ENCODE measurements around the gene PSMB2.

PSMB2 gene

DNA sequence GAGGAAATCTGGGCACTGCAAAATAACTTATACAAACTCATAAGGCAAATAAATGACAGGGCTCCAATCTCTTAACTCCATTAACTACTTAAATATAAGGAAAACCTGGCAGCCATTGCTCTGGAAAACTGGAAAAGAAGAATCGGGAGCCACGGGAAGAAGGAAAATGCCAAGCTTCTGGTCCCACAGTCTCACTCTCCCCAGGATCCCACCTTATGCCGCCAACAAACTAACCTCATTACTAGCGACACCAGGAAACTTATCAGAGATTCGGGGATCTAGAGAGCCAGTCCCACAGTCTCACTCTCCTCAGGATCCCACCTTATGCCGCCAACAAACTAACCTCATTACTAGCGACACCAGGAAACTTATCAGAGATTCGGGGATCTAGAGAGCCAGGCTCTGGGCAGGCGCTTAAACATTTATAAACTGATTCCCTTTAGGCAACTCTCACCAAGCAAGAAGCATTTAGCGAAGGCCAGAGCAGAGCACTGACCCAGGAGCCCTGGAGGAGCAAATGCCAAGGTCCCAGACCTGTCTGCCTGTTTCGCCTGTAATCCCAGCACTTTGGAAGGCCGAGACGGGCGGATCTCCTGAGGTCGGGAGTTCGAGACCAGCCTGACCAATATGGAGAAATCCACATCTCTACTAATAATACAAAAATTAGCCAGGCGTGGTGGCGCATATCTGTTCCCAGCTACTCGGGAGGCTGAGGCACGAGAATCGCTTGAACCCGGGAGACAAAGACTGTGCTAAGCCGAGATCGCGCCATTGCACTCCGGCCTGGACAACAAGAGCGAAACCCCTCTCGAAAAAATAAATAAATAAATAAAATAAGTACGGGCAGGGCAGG is 720 bp downstream of the PSMB2 start:
- no peak for DNase-seq

DNA sequence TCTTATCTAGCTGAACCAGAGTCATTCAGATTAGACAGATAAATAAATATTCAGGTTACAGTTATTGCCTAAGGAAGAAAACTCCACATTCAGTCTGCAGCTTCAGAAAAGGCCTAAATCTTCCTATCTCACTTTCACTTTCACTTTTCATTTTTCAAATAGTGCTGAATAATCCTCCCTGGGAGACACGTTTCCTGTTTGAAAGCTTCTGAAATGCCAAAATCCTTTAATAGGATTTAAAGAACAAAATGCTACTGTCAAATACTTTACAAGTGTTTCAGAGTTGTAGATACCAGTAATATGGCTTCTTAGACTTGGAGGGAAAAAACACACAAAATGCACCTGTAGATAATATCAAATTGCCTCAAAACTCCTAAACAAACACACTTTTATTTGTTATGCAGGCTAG is 3.9 kb downstream of the PSMB2 start:
- DNase-seq = no peak

DNA sequence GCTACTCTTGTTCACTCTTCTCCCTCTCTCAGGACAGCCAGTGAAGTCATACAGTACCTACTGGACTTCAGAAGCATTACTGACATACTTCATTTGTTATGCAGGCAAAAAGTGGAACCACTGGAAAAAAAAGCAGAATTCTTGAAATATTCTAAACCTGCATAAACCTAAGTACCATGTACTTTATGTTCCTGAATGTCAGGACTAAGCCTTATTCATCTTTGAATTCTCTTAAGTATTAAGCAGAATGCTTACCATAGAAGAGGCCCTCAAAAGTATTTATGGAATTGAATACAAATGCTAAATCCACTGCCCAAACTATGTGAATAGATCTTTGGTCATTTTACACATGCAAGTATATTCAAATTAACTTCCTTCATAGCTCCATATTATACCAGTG is 7.8 kb downstream of the PSMB2 start:
- DNase-seq = no peak

DNA sequence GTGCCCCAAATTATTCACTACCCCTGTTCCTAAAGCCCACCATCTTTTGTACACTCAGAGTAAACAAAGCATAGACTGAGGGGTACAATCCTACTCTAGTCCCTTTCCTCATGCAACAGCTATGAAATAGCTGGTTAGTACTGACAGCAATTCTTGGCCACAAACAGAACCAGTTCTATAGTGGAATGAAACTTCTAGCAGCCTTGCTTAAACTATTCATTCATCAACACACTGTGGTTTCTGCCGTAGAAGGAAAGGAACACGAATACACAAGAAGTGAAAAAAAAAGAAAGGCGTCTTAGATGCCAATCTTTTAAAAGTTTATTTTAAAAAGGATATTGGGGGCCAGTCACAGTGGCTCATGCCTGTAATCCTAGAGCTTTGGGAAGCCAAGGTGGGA is 9.9 kb downstream of the PSMB2 start:
- no peak for DNase-seq

DNA sequence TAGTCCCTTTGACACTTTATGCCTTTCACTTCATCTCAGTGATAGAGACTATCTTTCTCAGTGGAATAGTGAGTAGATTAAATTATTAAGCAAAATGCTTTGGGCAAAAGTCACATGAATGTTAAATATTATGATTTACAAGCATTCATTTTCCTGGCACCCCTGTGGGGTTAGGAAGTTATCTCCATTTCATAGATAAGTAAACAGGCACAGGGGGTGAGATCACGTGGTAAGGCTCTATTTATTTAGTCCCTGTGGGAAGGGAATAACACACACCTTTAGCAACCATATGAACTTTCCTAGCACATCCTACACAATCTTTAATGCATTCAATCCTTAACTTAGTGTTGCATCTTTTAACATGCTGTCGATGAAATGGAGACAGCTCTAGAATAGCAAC is 12.3 kb downstream of the PSMB2 start:
- no peak for DNase-seq

DNA sequence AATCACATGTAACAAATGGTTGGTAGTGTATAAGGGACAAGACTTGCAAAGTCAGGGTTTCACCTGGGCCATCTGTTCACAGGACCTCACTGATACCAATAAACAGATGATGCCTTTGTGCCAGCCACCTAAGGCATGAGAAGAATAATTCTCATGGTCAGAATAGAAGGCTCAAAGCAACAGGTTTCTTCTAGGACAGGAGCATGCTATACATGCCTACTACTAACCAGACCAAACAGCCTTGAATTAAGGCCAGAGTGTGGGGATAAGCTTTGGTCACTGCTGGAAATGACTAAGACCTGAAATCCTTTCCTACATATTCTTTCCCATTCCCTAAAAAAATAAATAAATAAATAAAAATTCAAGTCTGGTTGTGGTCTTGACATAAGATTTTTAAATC is 17.5 kb downstream of the PSMB2 start:
- DNase-seq = no peak

DNA sequence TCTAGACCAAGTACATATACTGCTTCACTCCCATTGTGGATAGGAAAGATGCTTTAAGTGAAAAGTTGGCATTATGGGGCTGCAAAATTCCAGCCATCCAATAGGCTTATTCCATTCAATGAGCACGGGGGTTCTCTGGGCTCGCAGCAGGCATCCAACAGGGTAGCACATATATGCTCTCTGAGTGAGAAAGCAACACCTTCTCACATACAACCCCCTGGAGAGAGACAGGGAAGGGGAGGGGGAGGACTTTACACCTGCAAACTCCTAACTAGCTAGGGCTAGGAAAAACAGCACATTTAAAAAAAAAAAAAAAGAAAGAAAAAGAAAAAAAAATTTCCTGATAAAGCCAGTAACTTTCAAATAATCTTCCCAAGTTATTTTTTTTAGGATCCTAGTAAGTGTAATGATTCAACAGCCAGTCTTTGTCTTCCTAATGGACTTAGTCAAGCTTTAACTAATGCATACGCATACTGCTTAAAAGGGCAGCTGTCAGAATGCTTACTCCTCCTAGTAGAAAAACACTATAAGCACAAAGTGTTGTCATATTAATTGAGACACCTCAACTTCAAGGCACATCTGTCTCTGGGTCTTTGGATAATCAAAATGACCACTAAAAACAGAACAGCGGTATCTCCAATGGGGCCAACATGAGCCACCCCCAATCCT is 18.7 kb downstream of the PSMB2 start:
- DNase-seq = no peak

DNA sequence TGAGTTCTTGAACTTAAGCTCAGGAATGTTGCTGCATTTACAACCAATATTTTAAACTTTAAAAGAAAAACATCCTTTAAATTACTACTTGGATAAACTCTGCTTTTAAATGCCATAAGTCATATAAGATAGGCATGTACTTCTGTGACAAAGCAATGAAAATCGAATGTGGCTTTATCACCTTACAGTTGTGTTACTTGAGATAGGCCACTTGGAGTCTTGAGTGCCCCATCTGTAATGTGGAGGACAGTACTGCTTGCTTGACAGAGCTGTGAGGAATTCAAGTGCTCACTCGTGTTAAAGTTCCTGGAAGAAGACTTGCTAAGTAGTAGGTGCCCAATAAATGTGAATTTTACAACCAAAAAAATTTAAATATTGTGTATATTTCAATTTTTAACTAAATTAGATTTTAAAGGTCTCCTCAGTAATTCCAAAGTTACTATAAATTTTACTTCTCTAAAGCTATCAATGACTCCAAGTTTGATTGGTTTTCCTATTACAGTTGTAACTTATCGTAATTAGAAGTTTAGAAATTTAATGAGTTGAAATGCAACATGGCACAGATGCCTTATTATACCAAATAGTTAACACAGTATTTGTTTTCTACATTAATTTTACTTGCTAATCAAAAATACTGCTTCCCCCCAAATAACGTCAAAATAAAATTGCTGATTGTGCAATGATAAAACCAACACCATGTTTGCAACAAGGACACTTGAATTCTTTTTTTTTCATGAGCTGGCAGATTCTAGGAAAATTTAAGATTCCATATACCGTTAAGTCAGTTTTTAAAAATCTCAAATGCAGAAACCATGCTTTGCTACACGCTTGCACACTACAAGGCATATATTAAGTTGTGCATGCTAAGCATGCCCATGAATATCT is 21.8 kb downstream of the PSMB2 start:
- DNase-seq = no peak

DNA sequence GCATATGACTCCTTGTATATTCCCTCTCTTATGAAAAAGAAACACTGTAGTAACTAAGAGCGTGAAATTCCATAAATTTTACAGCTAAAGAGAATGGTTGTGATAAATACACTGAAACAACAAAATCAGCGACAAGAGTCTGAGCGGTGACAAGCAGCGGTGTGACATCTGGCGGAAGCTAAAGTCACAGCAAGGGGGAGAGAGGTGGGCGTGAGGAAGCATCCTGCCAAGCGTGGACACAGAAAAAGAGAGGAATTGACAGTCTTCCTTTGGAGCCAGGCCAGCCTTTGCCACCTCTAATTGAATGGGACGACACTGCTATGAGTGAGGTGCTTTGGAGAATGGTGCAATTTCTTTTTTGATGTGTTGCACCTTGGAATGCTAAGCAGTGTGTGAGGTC is 25.9 kb downstream of the PSMB2 start:
- DNase-seq = no peak

DNA sequence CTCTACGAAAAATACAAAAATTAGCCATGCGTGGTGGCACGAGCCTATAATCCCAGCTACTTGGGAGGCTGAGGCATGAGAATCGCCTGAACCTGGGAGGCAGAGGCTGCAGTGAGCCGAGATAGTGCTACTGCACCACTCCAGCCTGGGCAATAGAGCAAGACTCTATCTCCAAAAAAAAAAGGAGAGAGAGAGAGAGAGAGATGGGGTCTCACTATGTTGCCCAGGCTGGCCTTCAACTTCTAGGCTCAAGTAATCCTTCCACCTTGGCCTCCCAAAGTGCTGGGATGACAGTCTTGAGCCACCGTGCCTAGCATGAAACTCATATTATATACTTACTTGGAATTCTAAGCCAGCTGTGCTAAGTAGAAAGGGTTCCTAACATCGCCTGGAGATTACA is 29.7 kb downstream of the PSMB2 start:
- DNase-seq = no peak

DNA sequence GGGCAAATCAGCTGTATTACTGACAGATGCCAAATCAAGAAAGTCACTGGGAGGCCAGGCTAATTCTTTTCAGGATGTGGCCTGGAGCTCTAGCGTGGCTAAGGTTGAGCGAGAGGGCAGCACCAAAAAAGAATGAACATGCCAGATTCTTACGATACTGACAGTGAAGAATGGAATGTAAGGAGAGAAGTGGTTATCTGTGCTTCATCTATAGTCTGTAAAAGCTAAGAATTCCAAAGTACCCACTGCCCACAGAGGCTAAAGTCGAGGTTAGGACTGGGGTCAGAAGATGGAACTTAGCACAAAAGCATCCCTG is 35.5 kb downstream of the PSMB2 start:
- no peak for DNase-seq

DNA sequence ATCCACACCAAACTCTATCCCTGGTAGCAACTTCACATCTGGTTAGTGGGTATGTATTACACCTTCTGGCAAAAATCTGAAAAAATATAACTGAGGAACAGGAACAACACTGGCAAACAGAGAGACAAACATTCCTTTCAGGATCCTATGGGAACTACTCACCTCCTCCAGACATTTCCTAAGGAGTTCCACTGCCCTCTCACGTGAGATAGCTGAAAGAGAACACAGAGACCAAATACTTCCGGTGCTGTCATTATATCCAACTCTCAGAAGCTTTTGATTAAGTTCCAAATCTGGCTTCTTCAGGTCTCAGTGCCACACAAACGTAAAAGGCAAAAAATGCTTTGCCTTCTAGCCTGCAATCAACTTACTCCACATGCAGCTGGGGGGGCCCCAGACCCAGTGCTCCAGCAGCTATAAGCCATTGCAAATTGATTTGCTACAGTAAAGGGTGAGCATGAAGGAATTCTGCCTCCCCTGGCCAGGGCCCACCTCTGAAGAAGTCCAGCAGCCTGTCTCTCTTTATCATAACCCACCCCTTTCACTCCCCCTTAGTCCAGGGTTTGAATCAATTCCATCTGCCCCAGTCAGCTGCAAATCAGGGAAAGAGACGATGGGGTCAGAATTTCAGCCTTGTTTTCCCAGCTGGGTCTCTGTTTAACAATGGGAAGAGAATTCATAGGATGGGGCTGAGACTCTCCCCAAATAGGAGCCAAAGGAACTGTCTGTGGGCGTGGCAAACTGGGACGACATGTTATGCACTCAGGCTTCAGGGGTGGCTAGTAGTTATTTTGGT is 36.1 kb downstream of the PSMB2 start:
- DNase-seq = no peak

DNA sequence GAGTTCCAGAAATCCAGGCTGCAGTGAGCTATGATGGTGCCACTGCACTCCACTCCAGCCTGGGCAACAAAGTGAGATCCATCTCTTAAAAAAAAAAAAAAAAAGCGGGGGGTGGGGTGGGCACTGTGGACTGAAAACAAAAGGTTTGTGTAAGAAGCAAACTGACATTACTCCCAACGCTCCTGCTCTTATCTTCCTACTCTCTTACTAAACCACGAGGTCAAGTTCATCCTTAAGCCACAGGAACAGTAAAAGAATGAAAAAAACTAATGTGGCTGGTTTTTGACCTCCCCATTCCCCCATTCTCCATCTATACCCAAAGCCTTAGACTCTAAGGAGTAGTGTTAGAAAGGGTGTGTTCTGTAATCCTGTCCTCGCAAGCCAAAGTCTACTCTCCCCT is 37.4 kb downstream of the PSMB2 start:
- no peak for DNase-seq

DNA sequence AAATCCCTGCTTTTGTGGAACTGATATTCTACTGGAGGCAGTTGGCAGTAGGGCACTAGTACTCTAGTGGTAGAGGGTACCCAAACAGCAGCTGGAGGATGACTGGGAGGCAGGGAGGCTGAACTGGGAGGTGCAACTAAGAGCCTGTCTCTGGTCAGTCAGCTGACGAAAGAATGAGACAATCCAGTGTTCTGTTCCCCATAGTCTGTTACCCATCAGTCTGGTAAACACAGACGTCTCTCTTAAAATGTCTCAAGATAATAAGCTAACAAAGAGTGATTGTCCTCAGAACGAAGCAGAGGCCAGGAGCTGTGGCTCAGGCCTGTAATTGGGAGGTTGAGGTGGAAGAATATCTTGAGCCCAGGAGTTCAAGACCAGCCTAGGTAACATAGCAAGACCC is 37.9 kb downstream of the PSMB2 start:
- DNase-seq = no peak

DNA sequence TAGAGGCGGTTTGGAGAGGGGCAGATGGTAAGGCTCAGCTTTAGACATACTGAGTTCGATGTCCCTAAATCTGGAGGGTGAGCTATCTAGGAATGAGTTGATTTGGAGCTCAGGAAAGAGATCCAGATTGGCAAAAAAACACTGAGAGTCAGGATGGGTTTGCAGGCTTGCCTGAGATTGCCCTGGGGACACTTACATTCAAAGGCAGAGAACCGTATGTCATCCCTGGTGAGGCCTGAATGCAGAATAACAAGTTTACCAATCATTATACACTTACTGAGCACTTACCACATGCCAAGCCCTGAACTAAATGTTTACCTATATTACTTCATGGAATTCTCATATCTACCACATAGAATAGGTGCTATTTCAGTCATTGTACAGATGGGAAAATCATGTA is 40.7 kb downstream of the PSMB2 start:
- no peak for DNase-seq

DNA sequence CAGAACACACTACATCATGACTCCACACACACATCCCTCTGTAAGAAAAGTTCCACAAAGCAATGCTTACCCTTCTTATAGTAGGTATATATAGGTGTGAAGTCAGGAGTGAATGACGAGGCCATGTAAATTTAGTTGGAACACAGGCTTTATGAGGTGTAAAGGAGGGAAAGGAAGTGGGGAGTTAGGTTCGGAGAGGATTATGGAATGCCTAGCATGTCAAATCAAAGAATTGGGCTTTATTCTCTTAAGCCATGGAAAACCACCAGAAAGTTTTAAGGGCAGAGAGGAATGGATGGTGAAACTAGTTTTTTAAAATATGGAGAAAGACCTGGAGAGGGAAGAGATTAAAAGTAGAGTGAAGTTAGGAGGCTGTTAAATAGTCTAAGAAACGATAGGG is 41.9 kb downstream of the PSMB2 start:
- DNase-seq = no peak

DNA sequence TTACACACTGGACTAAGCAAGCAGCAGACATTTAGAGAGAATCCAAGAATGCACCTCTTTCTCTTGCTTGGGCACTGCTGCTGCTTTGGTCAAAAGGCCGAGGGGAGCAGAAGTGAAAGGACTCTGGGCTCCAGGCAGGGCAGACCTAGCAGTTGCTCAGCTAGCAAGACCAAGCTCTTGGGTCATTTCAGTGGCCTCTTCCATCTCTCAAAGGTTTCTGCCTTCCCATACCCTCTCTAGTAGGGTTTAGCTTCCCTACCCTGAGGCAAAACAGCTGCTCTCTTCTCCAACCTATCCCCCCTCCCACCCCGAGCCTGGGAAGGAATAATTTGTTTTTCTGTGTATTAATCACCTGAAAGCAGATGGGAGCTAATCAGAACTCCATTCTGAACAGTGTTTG is 42.4 kb downstream of the PSMB2 start:
- DNase-seq = no peak

DNA sequence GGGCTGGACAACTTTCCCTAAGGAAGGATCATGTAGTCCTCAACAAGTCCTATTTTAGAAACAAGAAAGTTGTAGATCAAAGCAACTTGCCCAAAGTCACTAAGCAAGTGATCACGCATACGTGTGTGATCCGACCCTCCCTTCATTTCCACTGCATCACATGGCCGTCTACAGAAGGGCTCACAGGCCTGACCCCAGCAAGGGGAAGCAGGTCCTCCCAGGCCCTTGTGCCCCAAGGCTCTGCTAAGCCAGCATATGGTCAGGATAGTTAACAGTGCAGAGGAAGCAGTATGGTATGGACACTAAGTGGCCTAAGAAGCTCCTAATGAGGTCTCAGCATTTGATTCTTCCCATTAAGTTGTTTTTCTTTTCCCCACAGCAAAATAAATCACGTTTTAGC is 43.5 kb downstream of the PSMB2 start:
- no peak for DNase-seq

DNA sequence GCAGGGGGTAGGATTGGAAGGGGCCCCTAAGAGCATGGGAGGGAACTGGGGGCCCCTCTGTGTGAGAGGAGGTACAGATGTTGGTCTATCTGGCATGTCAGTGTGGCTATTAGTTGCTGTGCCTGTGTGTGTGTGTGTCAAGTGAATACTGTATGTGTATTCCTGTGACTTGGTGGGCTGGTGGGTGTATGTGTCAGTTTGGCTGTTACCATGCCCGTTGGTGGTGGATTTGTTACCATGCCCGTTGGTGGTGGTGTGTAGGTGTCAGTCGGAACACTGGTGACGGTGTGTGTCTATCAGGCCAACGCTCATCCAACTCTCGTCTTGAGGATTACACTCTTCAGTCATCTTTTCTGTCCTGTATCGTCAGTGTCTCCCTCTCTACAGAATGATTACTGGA is 45.6 kb downstream of the PSMB2 start:
- DNase-seq = no peak

DNA sequence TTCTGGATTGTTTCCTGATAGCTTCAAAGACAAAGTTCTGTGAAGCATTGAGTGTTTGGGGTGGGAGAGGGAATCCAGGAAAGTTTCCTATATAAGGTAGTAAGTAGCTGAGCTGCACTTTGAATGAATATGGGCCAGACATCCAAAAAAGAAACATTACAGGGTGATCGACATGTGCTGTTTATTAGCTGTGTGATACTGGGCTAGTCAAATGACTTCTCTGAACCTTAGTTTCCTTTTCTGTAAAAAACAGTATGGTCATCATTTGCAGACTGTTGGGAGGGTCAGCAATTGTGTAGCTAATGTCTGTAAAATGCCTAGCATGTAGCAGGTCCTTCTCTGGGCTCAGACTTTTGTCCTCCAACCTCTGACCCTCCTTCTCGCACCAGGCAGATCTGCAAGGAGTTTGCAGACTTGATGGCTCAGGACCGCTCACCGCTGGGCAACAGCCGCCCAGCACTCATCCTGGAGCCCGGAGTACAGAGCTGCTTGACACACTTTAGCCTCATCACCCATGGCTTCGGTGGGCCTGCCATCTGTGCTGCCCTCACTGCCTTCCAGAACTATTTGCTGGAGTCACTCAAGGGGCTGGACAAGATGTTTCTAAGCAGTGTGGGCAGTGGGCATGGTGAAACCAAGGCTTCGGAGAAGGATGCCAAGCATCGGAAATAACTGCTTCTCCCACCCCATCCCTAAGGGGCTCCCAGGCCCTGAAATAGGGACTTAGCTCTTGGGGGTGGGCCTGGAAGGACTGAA is 47.1 kb downstream of the PSMB2 start:
- no peak for DNase-seq

DNA sequence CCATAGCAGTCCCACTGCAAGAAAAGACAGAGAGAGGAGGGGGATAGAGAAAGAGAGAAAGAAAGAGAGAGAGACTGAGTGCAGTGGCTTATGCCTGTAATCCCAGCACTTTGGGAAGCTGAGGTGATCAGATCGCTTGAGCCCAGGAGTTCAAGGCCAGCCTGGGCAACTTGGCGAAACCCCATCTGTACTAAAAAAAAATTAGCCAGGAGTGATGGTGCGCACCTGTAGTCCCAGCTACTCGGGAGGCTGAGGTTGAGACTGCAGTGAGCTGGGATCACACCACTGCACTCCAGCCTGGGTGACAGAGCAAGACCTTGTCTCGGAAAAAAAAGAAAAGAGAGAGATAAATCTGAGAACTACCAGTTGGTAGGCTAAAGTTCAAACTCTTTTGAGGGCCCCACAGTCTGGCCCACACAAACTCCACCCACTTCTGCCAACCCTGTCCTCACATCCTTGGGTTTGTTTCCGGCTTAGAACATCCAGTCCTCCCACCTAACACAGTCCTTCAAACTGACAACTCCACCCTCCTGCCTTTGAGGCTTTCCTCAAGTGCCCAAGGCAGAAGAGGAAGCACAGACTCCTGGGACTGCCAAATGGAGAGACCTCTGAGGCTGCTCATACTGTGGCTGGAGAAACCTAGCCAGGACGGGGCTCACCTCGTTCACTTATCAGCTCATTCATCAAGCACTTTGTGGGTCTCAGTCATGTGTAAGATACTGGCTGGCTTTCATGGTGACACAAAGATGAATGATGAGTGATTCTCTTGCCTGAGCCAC is 48.1 kb downstream of the PSMB2 start:
- DNase-seq = no peak
